Inferior parietal cortex (tissue), 1 donor: ENCODE results near the gene SF1.

ENCODE experiments used
- DNase-seq: peaks from one replicate; pipeline ENCODE4 v3.0.0-alpha.2; 2016; ENCODE audit errors: extremely low spot score

SF1 gene

DNA sequence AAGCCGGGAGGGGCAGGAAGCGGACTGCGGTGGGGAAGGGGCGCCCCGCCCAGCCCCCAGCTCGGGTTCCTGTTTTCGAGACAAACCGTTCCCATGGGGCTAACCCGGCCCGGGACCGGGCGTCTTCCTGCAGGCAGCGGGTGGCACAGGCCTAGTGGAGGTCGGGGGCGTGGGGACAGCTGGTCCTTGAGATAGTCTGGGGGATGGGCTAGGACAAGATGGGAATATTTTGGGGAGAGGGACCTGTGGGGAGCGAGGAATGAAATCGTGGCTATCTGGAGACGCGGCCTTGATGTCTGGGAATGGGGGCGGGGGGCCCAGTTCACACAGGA lies 33.2 kb downstream of the SF1 start:
- DNase-seq, result no peak

DNA sequence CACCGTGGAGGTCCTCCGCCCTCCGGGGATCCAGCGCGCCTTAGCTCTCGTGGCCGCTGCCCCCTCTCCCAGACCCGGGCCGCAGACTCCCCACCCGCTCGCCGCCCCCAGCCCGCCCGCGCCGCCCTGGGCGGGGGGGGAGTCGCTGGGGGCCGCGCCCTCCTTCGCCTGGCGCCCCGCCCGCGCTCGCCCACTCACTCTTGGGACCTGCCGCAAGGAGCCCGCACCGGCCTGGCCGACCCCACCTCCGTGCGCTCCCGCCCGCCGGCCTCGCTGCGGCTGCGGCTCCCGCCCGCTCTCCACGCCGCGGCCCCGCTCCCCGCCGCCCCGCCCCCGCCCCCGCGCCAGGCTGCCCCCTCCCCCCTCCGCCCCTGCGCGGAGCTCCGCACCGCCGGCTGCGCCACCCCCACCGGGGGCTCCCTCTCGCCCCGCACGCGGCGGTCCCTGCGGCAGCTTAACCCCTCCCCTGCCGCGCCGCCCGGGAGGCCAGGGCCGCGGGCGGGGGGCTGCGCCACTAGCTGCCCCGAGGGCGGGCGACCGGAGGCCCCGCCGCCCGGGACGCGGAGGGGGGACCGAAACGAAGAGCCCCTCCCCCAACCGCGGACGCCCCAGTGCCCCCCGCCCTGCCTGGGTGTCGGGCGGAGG lies 33.7 kb downstream of the SF1 start:
- no peak for DNase-seq

DNA sequence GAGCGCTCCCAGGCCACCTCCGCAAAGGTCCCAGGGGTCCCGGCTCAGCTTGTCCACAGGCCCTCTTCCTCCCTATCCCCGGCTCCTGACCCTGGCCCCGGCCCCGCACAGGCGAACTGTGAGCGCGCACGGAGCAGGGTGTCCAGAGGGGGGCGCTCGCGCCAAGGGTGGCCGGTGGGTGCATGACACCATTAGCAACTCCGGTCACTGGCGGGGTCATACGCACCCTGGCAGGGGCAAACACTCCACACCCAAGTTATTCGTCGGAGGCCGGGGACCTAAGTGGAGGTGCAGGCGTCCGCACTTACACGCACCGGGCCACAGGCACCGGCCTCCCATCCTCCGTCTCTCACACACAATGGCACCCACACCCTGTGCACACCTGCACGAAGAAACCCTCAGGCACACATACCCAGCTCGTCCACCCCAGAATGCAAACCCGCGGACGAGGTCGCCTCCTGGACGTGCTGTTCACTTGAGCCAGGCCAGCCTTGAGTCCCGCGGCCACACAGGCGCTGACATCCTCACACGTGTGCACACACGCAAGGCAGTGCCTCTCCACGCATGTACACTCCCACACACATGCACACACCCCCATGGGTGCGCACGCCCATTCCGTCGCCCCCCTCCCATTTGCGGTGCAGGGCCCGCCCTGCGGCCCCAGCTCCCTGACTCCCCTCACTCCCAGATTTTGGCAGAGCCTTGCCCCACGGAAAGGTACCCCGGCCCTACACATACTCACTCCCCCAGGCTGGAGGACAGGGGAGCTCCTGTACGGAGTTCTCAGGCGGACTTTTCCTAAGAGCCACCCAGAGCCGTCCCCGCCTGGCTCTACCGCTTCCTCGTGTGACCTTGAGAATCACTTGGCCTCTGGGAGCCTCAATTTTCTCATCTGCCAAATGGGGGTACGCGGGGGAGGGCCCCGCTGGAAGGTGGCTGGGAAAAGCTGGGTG lies 34.5 kb downstream of the SF1 start, which contains the start of gene RASGRP2:
TSS of gene RASGRP2 (minus strand) at position 552 of the 953 bp plus-strand sequence. CDS start 1,276 bp downstream, outside the sequence.
- DNase-seq, result no peak

DNA sequence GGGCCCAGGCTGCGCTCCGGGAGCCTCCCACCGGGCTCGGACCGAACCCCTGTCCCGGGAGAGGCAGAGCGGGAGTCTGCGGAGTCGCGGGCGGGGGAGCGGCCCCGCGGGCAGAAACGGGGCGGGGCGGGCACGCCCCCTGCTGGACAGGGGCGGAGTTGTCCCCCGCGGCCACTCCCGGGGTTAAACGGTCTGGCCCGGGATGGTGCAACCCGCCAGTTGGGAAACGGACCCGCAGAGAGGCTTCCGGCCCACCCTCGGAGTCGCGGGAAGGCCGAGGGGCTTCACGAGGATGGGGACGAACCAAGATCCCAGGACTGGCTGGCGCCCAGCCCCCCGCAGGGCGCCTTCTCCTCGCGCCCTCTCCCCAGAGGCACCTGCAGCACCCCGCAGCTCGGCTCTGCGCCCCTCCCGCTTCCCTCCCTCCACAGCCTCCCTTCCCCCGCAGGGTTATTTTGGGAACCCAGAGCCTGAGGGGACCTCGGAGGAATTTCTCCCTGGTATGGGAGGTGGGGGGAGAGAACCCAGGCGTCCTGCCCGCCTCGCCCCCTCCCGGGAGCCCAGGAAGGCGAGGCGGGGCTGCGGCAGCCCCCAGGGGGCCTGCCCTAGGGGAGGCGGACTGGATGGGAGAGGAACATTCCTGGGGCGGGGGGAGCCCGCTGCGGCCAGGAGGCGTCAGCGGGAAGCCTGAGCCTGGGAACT lies 35.3 kb downstream of the SF1 start:
- DNase-seq, result no peak

DNA sequence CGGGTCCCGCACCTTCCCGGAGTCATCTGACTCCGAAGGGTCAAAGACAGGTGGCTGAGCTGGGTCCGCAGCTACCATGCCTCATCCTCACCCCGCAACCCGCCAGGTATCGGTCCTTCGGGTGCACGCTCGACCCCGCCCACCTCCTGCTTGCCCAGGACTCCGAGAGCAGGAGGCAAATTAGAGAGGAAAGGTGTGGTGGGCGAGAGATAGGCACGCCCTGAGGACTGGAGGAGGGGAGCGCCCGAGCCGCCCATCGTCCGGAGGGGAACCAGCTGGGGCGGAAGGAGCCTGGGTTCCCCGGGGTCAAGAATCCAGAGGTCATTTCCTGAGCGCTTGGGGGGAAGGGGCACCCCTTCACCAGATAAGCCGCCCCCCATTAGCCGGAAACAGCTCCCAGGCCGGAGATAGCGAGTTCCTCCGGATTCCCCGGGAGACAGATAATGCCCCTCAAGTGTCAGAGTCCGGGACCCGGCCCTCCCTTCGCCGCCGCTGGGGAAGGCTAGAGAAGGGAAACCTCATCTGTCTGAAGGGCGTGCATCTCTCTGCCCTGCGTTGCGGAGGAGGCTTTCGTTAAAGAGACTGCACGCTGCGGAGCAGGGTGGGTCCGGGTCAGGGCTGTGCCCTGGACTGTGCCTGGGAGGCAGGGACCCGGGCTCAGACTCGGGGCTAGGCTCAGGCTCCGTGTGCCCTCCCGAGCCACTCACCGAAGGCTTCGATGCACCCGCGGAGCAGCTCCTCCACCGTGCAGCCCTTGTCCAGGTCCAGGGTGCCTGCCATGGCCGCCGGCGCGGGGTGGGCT lies 36.1 kb downstream of the SF1 start:
- no peak for DNase-seq

DNA sequence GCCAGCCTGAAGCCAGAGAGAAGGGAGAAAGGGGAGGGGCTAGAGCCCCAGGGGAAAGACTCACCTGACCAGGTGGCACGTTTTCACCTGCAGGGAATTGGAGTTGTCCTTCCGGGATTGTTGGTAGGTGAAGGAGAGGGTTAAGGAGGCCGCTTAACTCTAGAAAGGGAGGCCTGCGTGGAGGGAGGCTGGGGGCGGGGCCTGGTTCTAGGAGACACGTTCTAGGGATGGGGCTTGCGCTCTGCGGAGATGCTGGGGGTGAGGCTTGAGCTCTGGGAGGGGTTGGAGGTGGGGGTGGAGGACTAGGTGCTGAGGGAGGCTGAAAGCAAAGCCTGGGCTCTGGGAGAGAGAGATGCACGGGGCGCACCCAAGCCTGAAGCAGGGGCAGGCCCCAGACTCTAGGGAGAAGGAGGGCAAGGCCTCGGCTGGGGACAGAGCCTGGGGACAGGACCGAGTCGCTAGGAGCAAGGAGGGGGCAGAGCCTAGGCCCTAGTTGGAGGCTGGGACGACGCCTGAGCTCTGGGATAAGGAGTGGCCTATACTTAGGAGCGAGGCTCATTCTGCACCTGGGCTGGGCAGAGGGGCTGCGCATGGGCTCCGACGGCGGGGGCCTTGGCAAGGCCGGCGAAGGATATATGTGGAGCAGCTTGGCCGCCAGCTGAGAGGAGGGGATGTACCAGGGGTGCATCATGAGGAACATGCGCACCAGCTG lies 36.8 kb downstream of the SF1 start:
- DNase-seq, result no peak

DNA sequence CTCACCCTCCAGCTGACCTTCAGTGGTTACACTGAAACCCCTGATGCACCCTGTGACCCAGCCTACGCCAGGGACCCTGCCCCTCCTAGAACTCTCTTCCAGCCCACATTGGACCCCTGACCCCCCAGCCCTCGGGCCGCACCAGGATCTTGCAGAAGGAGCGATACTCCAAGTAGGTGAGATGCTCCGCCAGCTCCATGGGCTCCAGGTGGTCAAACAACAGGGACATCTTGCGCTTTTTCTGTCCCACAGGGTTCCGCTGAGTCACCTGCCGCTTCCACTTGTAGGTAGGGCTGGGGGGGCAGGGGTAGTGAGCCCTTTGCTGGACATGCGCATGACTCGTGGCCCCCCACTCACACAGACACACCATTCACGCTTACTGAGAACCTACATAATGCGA lies 38.5 kb downstream of the SF1 start:
- no peak for DNase-seq

DNA sequence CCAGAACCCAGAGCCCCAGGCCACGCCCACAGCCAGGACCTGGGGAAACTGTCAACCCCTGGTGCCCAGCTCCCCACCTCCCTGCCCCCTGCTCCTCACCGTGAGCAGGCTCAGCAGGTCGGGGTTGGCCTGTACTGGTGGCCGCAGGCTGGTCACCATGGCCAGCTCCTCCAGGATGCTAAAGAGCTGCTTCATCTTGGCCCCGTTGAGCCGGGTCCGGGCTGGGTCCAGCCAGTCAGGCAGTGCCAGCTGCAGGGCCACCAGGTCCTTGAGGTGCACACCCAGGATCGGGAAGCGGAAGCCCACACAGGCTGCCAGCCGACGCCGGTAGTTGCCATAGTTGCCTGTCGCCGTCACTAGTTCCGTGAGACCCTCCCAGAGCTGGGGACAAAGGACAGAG lies 41.7 kb downstream of the SF1 start:
- DNase-seq, result no peak

DNA sequence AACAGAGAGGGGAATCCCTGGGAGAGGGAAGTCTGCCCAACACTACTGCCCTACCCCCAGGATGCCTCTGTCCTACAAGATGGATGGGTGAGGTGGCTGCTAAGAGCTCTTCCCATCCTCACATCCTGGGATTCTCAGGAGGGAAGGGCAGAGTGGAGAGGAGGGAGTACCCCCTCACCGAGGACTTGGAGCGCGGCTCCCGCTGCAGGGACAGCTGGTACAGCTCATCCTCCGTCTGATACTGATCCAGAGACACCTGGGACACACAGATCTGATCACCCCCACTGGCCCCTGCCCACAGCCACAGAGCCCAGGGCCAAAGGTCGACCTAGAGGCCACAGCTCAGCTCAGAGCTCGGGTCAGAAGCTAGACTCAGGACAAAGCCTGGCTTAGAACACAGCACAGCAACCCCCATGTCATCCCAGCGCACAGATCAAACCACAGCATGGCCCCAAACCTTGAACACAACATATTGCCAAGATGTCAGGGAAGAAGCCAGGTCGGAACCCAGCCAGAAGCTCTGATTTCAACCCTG lies 42.5 kb downstream of the SF1 start:
- DNase-seq, result no peak

DNA sequence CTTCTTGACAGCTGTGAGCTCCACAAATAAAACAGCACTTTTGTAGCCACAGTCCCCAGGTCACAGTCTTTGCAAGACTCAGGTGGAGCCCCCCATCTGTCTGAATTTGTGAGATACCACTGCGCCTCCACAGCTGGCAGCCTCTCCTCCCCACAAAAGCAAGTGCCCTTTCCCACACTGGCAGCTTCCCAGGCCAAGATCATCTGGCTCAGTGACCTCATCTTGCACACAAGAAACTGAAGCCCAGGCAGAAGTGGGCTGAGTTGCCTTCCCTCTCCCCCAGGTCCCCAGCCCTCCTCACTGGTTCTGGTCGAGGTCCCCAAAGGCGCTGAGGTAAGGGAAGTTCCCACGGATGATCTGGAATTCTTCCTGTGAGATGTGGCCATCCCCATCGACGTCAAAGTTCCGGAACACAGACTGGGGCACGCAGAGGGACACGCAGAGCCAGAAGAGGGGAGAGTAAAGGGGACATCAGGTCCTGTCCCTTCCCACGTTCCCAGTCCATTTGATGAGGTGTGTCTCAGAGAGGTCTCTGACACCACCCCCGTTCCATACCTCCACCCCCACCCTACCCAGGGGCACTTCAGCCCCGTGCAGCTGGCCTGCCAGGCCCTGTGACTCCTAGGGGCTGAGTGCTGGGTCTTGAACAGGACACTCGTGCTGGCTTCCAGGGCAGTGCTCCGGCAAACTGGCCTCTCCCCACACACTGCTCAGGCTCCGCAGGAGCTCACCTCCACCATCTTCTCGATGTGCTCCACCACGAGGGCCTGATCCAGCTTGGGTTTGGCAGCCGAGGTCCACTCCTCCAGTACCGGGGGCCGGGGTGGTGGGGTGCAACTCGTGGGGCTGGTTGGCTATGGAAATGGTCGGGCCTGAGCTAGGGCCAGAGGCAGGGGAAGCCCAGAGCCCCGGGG lies 43.3 kb downstream of the SF1 start:
- no peak for DNase-seq

DNA sequence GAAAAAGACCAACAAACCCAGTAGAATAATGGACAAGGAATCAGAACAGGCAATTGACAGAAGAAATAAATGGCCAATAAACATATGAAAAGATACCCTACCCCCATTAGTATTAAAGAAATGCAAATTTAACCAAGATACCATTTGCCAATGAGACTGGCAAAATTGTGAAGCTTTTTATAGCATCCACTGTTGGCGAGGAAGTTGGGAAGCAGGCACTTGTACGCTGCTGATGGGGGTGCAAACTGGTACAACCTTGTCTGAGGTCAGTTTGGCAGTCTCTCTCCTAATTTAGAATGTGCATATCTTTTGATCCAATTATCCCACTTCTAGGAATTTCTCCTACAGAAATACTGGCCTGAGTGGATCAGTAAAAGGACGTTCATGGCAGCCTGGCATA lies 46.7 kb downstream of the SF1 start:
- no peak for DNase-seq

DNA sequence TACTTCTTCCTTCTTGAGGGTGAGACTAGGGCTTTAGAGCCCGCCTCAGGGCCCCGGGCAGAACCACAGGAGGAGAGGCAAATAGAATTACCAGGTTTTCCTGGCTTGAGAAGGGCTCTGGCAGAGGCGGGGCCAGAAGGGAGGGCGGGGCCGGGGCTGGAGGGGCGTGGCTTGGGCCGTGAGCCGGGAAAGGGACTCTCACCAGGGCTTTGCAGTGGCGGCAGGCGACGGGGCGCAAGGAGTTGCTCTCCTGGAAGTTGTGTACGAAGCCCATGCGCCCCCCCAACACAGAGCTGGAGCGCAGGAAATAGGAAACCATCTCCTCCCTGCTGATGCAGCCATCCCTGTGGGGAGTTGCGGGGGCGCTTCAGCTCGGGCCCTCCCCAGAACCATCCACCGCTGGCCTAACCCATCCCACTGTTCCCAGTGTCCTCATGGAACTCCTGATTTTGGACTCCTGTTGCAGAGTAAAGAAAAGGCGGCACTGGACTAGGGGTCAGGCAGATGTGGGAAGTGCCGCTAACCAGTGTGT lies 48.4 kb downstream of the SF1 start:
- no peak for DNase-seq

DNA sequence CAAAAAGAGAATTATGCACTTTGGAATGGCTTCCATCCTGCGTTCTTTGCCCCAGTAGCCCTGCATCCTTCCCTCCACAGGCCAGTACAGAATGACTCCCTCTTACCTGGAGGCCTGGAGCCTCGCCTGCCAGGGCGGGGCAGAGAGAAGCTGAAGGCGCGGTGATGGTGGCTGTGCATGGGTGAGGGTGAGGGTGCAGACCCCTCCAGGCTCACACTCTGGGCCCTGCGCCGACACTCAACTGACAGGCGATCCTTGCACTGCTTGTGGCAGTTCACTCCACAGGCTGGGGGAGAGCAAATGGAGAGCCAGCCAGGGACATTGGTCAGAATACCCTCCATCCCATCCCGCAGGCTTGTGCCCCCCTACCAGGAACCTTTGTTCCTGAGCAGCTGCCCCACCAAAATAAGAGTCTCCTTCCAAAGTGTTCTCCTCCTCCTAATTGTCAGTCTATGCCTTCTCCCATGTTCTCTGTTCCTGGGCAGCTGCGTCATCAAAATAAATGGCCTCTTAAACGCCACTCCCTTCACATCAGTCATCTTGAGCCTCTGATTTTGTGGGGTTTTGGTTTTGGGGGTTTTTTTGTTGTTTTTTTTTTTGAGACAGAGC lies 49.5 kb downstream of the SF1 start:
- no peak for DNase-seq

DNA sequence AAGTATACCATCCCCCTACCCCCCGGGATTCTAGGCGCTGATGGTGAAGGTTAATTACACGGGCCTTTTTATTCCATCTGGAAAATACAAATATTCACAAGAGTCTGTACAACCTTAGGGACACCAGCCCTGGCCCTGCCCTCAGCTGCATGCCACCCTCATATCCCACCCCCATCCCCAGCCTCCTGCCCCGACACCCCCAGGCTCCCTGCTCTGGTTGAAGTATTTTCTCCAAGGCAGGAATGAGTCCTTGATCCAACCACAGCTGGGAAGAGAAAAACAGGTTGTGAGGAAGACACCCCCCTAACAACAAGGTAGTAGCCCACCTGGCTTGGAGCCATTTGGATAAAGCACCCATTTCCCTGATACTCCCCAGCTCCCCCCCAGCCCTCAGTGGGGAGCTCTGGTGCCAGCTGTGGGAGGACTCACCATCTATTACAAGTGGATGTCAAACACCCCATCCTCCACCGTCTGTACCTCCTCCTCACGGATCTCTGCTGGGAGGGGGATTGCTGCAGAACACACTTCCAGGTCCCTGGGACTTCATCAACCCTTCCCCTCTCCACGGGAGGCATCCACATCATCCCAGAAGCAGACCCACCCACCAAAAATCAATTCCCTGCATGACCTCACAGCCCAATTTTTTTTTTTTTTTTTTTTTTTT lies 51.3 kb downstream of the SF1 start:
- DNase-seq, result no peak

DNA sequence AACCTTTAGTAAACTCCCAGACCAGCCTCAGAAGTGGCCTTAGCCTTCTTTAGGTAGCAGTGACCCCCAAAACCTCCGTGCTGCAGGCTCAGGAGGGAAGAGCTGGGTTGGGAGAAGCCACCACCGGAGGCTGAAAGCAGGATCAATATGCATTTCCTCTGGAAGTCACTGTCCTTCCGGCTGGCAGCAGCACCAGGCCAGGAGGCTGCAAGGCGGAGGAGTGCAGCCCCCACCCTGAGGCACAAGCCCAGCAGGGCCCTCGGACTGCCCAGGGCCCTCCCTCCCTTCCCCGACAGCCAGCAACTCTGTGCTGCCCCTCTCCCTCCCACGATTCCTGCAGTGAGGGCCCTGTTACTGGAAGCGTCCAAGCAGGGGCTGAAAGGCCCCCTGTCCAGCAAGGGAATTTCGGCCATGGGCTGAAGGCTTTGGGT lies 52.1 kb downstream of the SF1 start:
- DNase-seq, result no peak

DNA sequence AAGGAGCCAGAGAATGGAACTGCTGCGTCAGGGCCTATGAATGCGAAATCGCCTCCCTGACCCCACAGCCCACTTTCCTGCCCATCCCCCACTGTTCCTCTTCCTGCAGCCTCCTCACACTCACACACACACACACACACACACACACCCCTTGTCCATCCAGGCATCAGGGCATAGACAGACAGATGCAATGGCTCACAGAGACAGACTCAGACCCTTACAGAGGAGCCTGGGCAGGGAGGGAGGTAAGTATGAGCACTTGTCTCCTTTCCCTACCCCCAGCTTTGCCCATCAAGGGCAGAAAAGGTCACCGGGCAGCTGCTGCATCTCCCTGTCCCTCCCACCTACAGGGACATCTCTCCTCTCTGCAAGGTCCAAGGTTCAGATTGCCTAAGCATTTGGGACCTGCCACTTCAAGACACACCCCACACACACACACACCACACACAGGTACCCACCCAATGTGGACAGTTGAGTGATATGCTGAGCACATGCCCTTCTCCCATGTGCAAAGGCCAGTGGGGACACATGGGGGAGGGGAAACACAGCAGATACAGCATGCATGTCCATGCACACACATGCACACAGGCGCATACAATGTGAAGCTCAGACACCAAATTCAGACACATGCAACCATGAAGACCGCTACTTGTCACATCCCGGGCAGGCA lies 53.3 kb downstream of the SF1 start:
- no peak for DNase-seq

DNA sequence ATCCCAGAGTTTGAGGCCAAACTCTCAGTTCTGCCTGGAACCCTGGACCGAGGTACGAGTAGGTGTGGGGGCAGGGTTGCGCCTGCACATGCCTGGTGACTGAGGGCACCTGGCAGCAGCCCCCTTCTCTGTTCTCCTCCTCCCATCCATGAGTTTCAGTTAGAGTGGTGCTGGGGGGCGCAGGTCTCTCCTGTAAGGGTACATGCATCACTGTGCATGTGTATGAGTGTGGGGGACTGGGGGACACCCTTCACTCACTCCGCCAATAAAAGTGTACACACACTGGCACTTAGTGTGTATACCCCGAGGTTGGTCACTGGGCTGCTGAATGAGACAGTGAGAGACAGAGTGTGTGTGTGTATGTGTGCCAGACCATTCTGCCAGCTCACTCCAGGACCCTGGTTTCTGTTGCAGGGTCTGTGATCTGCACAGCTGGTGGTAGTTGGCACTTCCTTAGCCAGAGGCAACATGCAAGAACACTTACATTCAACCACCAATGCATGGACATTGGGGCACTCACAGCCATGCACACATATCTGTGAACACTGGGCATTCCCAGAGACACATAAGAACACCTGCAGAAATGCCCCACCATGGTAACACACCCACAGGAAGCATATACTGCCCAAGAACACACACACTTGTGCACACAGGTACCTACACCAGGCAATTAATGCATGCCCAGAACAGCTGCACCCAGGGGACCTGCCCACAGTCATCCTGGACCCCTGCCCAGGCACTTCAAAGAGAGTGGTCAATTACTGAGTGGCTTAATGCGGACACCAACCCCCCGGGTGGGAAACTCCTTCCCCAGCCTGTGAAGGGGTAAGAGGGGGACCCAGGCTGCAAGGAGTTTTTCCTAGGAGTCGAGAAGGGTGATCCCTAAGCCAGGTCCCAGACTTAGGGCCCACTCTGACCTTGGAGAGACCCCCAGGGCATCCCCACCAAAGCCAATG lies 54.2 kb downstream of the SF1 start:
- no peak for DNase-seq
